Activated naive CD8-positive, alpha-beta T cell treated with anti-CD3 and anti-CD28 coated beads, Interleukin-2, amount 50 U/mL, for 16 hours (primary cell): ENCODE measurements around the gene SCP2.
"Not testable (repeated sequence)": the region's sequence is repeated elsewhere in the genome, so short reads cannot be mapped to it uniquely, and the experiment has no call there.

Source experiments
- DNase-seq: peaks from one replicate; pipeline ENCODE4 v3.0.0-alpha.2; 2020; ENCODE audit warnings: low read depth, low spot score

Gene SCP2

DNA sequence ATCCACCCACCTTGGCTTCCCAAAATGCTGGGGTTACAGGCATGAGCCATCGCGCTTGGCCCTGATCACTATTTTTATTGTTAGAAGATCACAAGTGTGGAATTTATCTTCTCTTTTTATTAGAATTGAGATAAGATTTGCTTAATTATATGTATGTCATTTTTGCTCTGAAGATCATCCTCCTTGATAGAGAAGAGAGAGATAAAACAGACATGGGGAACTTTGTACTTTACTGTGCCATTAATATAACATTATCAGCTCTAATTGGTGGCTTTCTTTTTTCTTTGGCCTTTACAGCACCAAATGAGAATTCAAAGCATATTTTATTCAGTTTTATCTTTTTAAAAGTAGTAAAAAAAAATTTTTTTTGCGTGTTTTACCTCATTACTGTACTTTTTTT is 46.8 kb downstream of the SCP2 start:
- no peak for DNase-seq

DNA sequence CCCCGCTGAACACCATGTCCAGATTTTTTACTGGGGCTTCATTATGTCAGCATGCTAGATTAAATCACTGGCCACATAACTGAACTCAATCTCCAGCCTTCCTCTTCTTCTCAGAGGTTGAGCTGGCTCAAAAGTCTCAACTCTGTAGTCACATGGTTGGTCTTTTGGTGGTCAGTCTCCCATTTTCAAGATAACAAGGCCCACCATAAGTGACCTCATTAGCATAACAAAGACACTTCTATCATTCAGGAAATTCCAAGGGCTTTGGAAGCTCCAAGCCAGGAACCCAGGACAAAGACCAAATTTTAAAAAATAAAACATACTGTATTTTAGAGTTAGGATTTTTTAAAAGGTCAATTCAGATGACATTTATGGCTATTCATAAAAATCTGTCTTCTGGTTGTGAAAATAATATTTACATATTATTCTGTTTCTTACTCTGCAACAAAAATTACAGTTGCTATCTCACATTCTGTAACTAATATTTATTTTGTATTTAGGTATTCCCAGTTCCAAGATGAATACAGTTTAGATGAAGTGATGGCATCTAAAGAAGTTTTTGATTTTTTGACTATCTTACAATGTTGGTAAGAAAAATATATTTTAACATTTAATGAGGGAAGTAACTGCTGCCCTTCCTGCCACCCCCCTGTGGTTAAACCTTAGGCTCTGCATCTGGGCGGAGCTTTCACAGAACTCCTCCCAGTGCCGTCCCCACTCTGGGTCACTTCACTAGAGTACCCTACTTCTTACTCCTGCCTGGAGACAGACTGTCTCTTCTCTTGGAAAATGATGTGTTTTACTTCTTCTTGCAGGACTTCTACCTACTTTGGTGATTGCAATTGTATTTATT is 49.3 kb downstream of the SCP2 start:
- DNase-seq: no peak

DNA sequence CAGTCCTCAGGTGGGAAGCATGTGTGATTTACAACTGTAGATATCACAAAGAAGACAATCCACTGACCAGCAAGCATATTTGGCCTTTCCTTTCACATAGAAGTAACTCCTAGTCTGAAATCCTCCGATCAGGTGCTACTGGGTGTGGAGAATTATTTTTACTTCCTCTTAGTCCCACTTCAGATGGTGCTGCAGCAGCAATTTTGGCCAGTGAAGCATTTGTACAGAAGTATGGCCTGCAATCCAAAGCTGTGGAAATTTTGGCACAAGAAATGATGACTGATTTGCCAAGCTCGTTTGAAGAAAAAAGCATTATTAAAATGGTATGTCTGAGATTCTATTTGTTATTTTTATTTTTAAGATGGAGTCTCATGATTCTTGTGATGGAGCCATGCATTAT is 51.0 kb downstream of the SCP2 start:
- DNase-seq: no peak

DNA sequence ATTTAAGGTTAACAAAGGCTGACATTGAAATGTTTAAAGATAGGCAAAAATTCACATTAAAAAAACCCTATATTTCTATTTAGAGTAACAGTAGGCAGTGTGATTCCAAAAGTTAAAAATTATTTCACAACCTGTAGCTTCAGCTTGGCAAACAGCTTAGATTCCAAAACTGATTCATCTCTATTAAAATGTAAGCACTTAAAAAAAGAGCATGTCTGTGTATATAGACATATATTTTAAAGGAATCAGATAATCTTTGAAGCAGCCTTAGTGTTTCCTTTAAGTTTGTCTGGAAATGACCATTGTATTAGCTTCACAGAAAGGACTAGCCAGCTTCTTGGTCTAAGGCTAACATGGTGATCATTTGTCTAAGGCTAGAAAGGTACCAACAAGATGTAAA is 65.7 kb downstream of the SCP2 start:
- not testable (repeated sequence) for DNase-seq

DNA sequence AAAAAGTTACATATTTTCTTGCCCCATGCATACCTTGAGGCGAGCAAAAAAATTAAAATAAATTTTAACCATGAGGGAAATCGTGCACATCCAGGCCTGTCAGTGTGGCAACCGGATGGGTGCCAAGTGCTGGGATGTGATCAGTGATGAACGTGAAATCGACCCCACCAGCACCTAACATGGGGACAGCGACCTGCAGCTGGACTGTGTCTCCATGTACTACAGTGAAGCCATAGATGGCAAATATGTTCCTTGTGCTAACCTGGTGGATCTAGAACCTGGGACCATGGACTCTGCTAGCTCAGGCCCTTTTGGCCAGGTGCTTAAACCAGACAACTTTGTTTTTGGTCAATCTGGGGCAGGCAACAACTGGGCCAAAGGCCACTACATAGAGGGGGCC is 67.6 kb downstream of the SCP2 start:
- DNase-seq: no peak

DNA sequence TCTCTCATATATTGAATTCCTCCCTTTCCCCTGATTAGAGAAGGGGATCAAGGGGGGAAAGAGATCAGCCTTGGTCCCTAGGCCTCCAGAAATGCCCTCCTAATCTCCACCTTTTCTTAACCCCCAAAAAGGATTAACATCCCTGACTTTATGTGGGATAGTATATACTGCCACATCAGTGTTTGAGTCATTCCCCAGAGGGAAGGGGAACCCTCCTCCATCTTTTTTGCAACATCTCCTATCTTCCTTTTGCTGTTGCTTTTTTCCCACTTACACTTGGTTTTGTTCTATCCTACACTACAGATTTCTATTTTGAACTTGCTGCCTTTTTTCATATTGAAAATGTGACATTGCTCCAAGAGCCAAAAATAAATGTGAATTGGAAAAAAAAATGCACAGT is 69.6 kb downstream of the SCP2 start:
- no peak for DNase-seq

DNA sequence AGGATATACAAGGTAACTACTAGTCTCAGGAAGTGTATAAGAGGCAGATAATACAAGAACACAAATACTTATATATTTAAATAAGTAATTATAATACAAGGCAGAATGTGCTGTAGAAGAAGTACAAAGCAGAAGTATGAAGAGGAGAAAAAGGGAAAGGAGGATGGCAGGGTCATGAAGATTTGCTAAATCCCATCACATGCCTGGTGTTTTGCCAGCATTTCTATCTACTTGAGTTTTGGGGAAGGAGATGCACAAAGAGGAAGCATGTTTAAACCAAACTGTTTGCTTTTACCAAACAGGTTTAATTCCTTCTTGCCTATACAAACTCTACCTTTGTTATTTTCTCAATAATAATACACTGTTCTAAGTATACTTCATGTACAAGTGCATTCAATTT is 74.1 kb downstream of the SCP2 start:
- no peak for DNase-seq

DNA sequence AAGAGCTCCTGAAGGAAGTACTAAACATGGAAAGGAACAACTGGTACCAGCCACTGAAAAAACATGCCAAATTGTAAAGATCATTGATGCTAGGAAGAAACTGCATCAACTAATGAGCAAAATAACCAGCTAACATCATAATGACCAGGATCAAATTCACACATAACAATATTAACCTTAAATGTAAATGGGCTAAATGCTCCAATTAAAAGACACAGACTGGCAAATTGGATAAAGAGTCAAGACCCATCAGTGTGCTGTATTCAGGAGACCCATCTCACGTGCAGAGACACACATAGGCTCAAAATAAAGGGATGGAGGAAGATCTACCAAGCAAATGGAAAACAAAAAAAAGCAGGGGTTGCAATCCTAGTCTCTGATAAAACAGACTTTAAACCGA is 79.5 kb downstream of the SCP2 start:
- DNase-seq: not testable (repeated sequence)

DNA sequence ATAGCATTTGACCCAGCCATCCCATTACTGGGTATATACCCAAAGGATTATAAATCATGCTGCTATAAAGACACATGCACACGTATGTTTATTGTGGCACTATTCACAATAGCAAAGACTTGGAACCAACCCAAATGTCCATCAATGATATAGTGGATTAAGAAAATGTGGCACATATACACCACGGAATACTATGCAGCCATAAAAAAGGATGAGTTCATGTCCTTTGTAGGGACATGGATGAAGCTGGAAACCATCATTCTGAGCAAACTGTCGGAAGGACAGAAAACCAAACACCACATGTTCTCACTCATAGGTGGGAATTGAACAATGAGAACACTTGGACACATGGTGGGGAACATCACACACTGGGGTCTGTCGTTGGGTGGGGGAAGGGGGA is 83.2 kb downstream of the SCP2 start:
- not testable (repeated sequence) for DNase-seq

DNA sequence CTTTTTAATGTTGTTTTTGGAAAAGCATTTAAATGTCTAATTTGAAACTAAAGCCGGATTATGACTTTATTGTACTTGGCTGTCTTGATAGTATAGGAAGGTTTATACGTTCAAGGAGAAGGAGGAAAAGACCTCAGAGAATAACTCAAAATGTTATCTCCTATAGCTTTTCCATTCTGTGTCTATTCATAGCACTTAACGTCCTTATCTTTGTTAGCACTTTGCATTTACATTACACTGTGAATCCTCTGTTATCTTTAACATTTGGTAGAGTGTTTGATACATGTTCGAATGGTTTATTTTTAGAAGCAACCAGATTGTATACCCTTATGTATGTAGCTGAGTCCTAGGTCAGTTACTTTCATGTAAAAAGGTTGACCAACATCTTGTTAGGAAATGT is 84.1 kb downstream of the SCP2 start:
- no peak for DNase-seq

DNA sequence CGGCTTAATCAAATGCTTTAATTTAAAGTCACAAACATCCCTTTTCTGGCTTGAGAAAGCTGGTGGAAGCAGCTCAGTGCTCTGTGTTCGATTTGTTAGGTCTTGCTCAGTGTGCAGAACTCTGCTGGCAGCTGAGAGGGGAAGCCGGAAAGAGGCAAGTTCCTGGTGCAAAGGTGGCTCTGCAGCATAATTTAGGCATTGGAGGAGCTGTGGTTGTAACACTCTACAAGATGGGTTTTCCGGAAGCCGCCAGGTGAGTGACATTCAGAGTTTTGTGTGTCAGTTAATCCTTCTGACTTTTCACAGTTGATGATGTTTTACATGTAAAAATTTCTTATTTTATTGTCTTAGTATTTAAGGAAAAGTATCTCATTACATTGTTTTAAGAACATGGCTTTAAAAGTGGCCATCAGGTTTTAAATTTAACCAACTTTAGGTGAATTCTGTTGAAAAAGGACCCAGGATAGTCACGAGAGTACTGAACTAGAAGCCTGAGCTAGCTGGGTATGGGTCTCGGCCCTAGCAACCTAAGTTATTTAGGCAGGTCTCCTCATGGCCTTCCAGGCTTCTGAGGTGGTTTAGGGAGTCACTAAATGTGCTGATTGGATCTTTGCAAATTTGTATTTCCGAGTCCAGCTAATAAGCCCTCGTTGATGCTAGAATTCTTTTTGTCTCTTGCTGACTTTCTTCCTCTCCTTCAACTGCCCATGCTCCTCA is 87.9 kb downstream of the SCP2 start:
- DNase-seq: peak; percentile 42

DNA sequence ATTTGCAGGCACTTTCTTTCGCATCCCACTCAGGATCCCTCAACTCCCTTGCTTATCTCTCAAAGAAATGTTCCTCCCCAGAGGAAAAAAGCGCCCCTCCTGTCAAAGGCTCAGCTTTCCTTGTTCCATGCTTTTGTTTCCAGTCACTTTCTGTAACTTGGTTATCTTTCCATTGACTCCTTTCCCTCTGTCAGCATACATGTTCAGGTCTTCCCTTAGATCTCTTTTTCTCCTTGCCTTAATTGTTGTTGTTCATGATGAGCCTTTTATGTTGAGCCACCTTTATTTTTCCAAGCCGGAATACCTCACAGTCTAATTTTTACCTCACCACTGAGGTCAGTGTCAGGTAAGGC is 88.4 kb downstream of the SCP2 start:
- DNase-seq: no peak

DNA sequence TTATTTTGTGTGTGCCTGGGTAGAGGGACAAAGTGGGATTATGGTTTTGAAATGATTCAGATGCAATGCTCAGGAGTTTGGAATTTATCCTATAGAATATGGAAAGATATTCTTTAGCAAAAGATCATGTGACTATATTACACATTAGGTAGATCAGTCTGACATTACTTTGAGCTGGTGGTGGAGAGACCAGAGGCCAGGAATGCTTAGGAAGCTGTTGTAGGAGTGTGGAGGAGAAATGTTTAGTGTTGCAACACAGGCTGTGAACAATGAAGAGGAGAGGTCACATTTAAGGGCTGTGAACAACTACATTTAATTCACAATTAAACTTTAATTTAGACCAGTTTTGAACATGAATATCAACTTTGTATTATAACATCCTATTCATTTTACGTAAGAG is 89.6 kb downstream of the SCP2 start:
- no peak for DNase-seq

DNA sequence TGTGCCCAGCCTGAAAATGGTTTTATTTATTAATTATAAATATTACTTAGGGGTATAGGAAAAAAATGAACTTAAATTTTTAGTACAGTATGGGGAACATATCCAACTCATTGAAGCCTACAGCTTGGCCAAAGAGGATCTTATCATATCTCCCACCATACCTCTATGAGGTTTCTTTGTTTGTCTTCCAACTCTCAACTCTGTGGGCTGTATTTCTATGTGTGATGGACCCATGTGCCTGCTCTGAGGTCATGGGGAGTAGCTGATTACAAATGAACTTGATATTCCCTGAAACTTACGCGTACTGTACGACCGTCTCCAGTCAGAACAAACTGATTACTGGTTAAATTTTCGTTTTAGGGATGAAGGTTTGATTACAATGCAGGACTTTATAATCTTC is 93.5 kb downstream of the SCP2 start:
- DNase-seq: no peak

DNA sequence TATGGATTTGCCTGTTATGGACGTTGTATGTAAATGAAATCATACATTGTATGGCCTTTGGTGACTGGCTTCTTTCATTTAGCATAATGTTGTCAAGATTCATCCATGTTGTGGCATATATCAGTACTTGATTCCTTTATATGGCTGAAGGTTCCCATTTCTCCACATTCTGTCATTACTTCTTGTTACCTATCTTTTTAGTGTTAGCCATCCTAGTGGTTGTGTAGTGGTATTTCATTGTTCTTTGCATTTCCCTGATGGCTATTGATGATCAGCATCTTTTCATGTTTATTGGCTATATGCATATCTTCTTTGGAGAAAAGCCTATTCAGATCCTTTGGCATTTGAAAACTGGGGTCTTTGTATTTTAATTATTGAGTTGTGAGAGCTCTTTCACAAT is 95.1 kb downstream of the SCP2 start:
- no peak for DNase-seq

DNA sequence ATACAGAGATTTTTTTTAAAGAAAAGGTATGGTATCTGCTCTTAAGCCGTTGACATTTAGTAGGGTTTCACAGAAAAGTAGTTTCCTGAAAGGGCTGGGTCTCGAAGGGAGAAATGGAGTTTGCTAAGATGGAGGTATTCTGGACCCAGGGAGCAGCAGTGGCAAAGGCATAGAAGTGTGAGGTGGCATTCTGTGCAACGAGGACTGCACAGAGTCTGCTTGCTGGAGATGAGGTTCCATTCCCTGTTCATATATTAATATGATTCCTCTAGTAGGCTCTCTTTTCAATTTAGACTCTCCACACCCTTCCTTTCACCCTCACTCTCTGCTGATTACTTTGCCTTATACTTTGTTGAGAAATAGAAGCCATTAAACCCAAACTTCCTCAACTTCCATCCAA is 96.5 kb downstream of the SCP2 start:
- no peak for DNase-seq

DNA sequence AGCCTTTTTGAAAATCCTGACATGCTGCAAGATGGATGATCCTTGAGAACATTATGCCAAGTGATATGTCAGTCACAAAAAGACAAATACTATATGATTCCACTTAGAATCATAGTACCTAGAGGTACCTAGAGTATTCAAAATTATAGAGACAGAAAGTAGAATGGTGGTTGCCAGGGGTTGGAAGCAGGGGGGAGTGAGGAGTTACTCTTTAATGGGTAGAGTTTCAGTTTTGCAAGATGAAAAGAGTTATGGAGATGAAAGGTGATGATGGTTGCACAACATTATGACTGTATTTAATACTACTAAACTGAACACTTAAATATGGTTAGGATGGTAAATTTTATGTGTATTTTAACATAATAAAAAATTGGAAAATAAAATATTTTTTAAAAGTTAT is 97.0 kb downstream of the SCP2 start:
- DNase-seq: no peak

DNA sequence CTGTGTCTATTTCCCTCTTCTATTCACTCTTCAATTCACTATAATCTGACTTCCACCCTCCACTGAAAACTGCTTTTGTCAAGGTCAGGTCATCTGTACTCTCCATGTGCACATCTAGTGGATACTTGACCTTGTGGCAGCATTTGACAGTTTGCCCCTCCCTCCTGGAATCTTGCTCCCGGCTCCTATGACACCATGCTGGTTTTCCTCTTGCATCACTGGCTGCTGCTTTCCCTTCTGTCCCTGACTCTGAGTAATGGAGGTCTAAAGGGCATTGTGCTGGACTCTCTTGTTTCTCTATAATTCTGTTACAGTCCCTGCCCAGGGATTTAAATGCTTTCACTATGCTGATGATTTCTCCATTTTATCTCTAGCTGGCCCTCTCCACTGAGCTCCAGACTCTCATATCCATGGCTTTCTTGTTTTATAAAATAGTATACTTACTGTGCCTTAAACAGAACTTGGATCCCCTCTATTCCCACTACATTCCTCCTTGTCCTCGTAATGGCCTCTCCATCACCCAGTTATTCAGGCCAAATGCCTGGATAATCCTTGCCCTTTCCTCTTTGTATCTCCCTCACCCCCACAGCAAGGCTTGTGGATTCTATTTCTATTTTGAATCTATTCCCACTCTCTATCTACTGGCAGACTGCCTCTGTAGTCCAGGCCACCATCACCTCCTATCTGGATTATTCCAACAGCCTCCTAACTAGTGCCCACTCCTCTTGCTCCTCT is 98.1 kb downstream of the SCP2 start:
- DNase-seq: no peak

DNA sequence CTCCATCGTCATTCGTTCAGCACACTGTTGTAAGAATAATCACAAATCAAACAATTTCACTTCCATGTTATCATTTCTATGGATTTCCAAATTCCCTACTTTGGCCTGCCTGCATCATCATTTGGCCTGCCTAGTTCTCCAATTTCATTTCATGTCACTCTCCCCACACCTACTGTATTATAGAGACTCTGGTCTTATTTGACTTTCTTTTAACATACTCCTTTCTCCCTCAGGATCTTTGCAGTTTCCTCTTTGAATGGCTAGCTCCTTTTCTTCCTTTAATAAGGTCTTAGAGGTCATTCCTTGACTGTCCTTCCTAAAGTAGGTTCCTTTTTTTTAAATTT is 98.7 kb downstream of the SCP2 start:
- no peak for DNase-seq

DNA sequence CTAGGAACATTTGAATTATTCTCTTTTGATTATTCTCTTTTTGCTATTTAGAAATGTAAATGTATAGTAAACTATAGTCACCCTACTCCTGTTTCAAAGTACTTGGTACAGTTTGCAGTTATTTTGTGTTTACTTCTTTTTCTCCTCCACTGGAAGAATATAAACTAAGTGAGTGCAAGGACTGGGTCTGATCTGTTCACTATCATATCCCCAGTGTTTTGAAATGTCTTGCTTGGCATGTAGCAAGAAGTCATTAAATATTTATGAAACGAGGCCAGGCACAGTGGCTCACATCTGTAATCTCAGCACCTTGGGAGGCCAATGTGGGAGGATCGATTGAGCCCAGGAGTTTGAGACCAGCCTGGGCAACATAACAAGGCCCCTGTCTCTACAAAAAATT is 99.2 kb downstream of the SCP2 start:
- DNase-seq: no peak

DNA sequence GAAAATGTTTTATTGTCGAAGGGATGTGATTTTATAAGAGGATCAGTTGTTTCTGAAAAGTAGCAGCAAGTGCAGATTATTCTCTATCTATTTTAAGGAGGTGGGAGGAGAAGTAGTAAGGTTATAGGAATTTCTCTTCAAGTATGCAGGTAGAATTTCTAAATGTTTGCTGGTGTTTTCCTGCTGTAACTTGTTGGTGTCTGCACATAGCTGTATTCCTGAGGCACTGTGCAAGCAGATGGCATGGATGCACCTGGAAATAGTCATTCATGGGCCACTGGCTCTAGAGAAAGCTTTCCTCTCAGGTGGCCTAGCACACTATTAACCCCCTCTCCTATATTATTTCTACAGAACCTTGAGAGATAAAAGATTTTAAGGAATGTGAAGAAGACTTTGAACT is 104.7 kb downstream of the SCP2 start:
- no peak for DNase-seq

DNA sequence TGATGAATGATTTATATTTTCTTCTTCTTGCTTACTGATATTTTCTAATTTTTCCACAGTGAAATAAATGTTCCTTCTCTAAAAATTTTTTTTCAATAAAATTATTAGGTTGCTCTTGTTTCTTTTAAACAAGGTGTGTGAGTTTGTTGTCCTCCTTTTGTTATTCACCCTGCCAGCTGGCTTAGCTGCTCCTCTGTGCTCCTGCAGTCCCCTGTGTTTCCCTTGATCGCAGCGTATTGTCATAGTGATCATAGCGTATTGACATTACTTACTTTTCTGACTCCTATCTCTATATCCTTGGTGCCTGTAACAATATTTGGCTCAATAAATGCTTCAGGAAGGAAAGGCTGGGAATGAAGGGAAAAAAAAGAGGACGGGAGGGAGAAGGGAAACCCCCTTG is 110.1 kb downstream of the SCP2 start:
- DNase-seq: no peak

DNA sequence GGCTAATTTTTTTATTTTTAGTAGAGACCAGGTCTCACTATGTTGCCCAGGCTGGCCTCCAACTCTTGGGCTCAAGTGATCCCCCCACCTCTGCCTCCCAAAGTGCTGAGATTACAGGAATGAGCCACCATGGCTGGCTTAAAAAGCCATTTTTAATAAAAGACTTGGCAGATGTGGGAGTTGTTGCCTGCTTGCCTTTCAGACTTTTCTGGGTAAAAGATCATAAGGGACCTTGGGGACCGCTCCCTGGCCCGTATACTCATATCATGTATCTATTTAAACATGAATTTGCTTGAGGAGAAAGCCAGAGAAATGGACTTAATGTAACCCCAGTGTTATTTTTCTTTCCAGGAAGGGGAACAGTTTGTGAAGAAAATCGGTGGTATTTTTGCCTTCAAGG is 111.5 kb downstream of the SCP2 start:
- no peak for DNase-seq
